ENCODE measurements around the gene SMIM9.

SMIM9 gene

DNA sequence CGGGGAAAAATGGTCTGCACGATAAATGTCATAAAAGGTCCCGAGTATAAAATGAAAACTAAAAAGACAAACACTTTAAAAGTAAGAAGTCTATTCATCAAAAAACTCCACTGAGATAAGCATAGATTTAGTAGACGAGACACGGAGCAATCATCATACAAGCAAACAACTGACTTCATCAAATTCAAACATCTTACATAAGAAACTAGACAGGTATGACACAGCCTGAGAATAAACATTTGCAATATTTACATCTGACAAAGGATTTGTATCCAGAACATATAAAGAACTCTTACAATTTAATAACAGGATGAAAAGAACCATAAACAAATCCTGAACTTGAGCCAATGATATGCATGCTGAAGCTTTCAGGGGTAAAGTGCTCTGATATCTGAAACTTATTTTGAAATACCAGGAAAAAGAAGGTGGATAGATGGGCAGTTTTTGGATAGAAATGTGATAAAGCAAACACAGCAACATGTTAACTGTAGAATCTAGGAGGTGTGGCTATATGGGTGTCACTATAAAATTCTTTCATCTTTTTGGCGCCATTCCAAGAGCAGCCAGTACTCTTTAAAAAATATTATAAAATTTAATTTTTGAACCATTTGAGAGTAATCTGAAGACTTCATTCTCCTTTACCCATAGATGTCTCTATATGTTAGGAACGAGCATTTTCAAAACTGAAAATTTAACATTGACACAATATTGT lies 41.2 kb downstream of the SMIM9 start:
- no peak for DNase-seq (ENCODE audit: extremely low read depth, insufficient read length)
- Histone ChIP-seq H3K4me3 (replicated peaks; ENCODE audit: low read depth, low read length) (no peak overlapping the region), H3K27me3 (replicated peaks; ENCODE audit: control insufficient read depth, insufficient read depth, low read length) (no peaks in the 10 kb centered on the region), H3K36me3 (ENCODE audit: control insufficient read depth, insufficient read depth, low read length) (no peaks in the 10 kb centered on the region)
- TF ChIP-seq, protein P1, sequence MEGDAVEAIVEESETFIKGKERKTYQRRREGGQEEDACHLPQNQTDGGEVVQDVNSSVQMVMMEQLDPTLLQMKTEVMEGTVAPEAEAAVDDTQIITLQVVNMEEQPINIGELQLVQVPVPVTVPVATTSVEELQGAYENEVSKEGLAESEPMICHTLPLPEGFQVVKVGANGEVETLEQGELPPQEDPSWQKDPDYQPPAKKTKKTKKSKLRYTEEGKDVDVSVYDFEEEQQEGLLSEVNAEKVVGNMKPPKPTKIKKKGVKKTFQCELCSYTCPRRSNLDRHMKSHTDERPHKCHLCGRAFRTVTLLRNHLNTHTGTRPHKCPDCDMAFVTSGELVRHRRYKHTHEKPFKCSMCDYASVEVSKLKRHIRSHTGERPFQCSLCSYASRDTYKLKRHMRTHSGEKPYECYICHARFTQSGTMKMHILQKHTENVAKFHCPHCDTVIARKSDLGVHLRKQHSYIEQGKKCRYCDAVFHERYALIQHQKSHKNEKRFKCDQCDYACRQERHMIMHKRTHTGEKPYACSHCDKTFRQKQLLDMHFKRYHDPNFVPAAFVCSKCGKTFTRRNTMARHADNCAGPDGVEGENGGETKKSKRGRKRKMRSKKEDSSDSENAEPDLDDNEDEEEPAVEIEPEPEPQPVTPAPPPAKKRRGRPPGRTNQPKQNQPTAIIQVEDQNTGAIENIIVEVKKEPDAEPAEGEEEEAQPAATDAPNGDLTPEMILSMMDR (IDR thresholded peaks at IDR 0.05; ENCODE audit: insufficient read depth, low read length, poor library complexity, severe bottlenecking) = no peak

DNA sequence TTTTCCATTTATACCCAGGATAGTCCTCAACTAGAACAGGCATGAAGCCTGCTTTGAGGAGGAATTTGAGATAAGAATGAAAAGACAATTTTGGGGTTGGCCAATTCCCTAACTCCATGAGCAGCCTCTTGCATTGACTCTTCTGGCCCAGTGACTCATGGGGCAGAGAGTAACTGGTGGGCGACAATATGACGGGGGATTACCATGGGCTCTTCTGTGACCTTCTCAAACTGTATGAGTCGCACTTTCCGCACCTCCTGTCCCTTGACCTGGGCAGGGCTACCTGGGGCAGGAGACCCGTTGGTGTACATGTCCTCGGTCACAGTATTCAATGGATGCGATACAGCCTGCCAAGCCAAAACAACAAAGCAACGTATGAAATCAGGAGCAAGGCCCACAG lies 42.5 kb downstream of the SMIM9 start:
- Histone ChIP-seq H3K36me3 (ENCODE audit: control insufficient read depth, insufficient read depth, low read length) (no peaks in the 10 kb centered on the region), H3K27me3 (replicated peaks; ENCODE audit: control insufficient read depth, insufficient read depth, low read length) (no peaks in the 10 kb centered on the region), H3K4me3 (replicated peaks; ENCODE audit: low read depth, low read length) (no peak overlapping the region)
- TF ChIP-seq, protein P1 (IDR thresholded peaks at IDR 0.05; ENCODE audit: insufficient read depth, low read length, poor library complexity, severe bottlenecking) = no peak
- DNase-seq (ENCODE audit: extremely low read depth, insufficient read length) = no peak

- Histone ChIP-seq H3K4me3 (replicated peaks; ENCODE audit: low read depth, low read length) (no peak overlapping the region), H3K36me3 (ENCODE audit: control insufficient read depth, insufficient read depth, low read length) (no peaks in the 10 kb centered on the region), H3K27me3 (replicated peaks; ENCODE audit: control insufficient read depth, insufficient read depth, low read length) (no peaks in the 10 kb centered on the region)
- TF ChIP-seq, protein P1 (IDR thresholded peaks at IDR 0.05; ENCODE audit: insufficient read depth, low read length, poor library complexity, severe bottlenecking) = no peak
- DNase-seq (ENCODE audit: extremely low read depth, insufficient read length) = no peak
Measured at GRCh38 chrX:154791467-154791866, 43.0 kb downstream of the SMIM9 start.

DNA sequence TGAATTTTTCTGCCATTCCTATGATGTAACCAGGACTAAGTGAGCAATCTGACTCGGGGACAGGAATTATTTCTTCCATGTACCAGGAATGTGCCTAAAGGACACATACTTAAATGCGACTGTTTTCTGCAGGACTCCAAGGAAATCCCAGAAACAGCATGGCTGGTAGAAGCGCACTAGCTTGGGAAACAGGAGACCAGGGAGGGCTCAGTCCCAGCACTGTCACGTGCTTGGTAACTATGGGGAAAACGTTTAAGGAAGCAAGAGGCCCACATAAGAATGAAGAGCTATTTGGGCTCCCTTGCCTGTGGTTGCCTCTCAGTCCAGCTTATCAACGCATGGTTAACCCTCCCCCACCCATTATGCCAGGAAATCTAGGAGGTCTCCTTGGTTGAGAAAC lies 48.7 kb downstream of the SMIM9 start:
- TF ChIP-seq, protein P1 (IDR thresholded peaks at IDR 0.05; ENCODE audit: insufficient read depth, low read length, poor library complexity, severe bottlenecking) = no peak
- Histone ChIP-seq H3K4me3 (replicated peaks; ENCODE audit: low read depth, low read length) (no peak overlapping the region), H3K36me3 (ENCODE audit: control insufficient read depth, insufficient read depth, low read length) (no peaks in the 10 kb centered on the region), H3K27me3 (replicated peaks; ENCODE audit: control insufficient read depth, insufficient read depth, low read length) (no peaks in the 10 kb centered on the region)
- DNase-seq (ENCODE audit: extremely low read depth, insufficient read length) = no peak

GRCh38 chrX:154784149-154784995 lies 50.1 kb downstream of the SMIM9 start:
- TF ChIP-seq, protein P1 (IDR thresholded peaks at IDR 0.05; ENCODE audit: insufficient read depth, low read length, poor library complexity, severe bottlenecking) = no peak
- Histone ChIP-seq H3K4me3 (replicated peaks; ENCODE audit: low read depth, low read length) (no peak overlapping the region), H3K36me3 (ENCODE audit: control insufficient read depth, insufficient read depth, low read length) (no peaks in the 10 kb centered on the region), H3K27me3 (replicated peaks; ENCODE audit: control insufficient read depth, insufficient read depth, low read length) (no peaks in the 10 kb centered on the region)
- DNase-seq (ENCODE audit: extremely low read depth, insufficient read length) = no peak

Measured in GM06990 (cell line).